OCI-LY7 (cell line): Measurements from ENCODE around the gene CDR2.

Source experiments
- CTCF ChIP-seq: fragments of 200-600 bp; sonication (generic); conservative IDR thresholded peaks from 2 replicates; pipeline ENCODE4 v1.5.1; 2014; ENCODE audit warnings: mild to moderate bottlenecking, antibody characterized with exemption, low read length, moderate library complexity, mixed read lengths
- EZH2phosphoT487 ChIP-seq: fragments of 200-600 bp; sonication (generic); IDR thresholded peaks from 2 replicates; pipeline ENCODE4 v1.6.1; 2018; ENCODE audit warnings: low read depth, borderline replicate concordance, mild to moderate bottlenecking, mixed run types, antibody characterized with exemption, low read length, moderate library complexity, mixed read lengths

DNA sequence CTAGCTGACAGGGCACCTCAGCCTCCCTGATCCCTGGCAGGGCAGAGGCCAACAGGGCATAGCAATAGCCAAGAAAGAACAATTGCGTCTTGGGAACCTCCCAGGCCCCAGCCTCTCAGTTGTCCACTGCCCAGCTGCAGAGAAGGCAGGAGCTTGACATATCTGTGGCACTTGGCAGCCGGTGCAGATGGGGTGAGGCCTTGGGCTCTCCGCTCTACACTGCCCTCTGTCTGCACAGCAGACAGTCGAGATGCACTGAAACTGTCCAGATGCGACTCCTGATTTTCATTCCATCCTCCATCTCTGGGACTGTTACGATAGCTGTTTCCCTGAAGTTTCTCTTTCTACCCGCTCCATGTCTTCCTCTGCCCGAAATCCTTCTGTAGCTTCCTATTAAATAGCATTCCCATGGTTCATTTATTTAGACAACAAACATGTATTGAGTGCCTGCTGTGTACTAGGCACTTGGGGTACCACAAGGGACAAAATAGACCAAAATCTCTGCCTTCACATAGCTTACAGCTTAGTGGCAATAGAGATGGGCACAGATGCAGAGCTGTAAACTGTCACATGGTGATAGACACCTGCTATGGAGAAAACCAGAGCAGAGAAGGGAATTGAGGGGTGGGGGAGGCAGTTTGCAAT lies 73.9 kb downstream of the CDR2 start:
- TF ChIP-seq CTCF, result peak; percentile 85
- TF ChIP-seq EZH2phosphoT487, result no peak
